Forelimb muscle (tissue), 1 donor: ENCODE results near the gene WDR1. TPM values are rescaled to one million over a fixed set of nuclear protein-coding genes. Genes with fewer than 3 reads are reported as not detected.

ENCODE experiments used
- DNase-seq: peaks from one replicate; pipeline ENCODE4 v3.0.0-alpha.2; 2013; ENCODE audit warnings: low read depth
- polyA plus RNA-seq: library from polyadenylated mRNA; unstranded; fragments of 120-200 nt; gene quantifications from one replicate; pipeline ENCODE4 v1.2.1, GENCODE V29; 2013; ENCODE audit not compliant: insufficient read length

Gene WDR1
- polyA plus RNA-seq, 1 donor, result 169 TPM

- DNase-seq, result no peak
These were observed 44.1 kb downstream of the WDR1 start for GRCh38 chr4:10072420-10073017.

GRCh38 chr4:10069075-10069642, 47.4 kb downstream of the WDR1 start:
- DNase-seq, result no peak

GRCh38 chr4:10066670-10067651, 49.6 kb downstream of the WDR1 start:
- no peak for DNase-seq

GRCh38 chr4:10066206-10066605, 50.4 kb downstream of the WDR1 start:
- DNase-seq, result no peak

GRCh38 chr4:10063544-10064300, 52.9 kb downstream of the WDR1 start:
- peak; percentile 25 for DNase-seq

- DNase-seq, result no peak
These were observed 54.8 kb downstream of the WDR1 start for GRCh38 chr4:10061650-10062415.

- DNase-seq, result no peak
These were observed 58.2 kb downstream of the WDR1 start for GRCh38 chr4:10058371-10058770.

- DNase-seq, result no peak
These were observed 59.6 kb downstream of the WDR1 start for GRCh38 chr4:10057023-10057395.

GRCh38 chr4:10056334-10057022, 60.1 kb downstream of the WDR1 start:
- DNase-seq, result no peak

GRCh38 chr4:10055871-10056270, 60.7 kb downstream of the WDR1 start:
- DNase-seq, result no peak

- no peak for DNase-seq
These were observed 62.0 kb downstream of the WDR1 start for GRCh38 chr4:10054571-10055041.

- DNase-seq, result no peak
These were observed 62.8 kb downstream of the WDR1 start for GRCh38 chr4:10053635-10054453.

- no peak for DNase-seq
These were observed 65.0 kb downstream of the WDR1 start for GRCh38 chr4:10051517-10052135.

- DNase-seq, result no peak
These were observed 65.9 kb downstream of the WDR1 start for GRCh38 chr4:10050721-10051120.

GRCh38 chr4:10050261-10050661, 66.3 kb downstream of the WDR1 start:
- DNase-seq, result no peak

GRCh38 chr4:10048941-10049697, 67.5 kb downstream of the WDR1 start:
- DNase-seq, result no peak

GRCh38 chr4:10047967-10048366, 68.6 kb downstream of the WDR1 start:
- DNase-seq, result no peak

GRCh38 chr4:10046471-10046870, 70.1 kb downstream of the WDR1 start:
- no peak for DNase-seq
